ENCODE data around the gene CDT1. TPM values are rescaled to one million over a fixed set of nuclear protein-coding genes. Genes with fewer than 3 reads are reported as not detected.
A peak's percentile ranks its signal among the peaks of the same experiment; 100 is the strongest.

The CDT1 gene
- total RNA-seq, 4 donors from 2014 or later, result 0.31 to 2.5 (median 0.42) TPM; not detected in 1

GRCh38 chr16:88800277-88800592, 3.4 kb upstream of the CDT1 start:
- TF ChIP-seq POLR2A (IDR thresholded peaks at IDR 0.05) (no peak), CTCF (IDR thresholded peaks at IDR 0.05 in 4 of 5, conservative IDR thresholded peaks at IDR 0.05 in 1 of 5) (no peak)
- DNase-seq (no peak), ATAC-seq (no peak)
- Histone ChIP-seq H3K4me1 (peaks cover 0 to 5% of the 10 kb centered on the region in 2 donors), H3K9me3 (no peaks in the 10 kb centered on the region), H3K27me3 (peaks cover 0 to 10% (median 6%) of the 10 kb centered on the region in 3 donors), H3K27ac (no peak overlapping the region), H3K36me3 (no peaks in the 10 kb centered on the region), H3K4me3 (no peak overlapping the region)
- intact Hi-C loops (cut with DNase I; ENCODE audit: low total_unique reads) (no loop called here), in situ Hi-C loops (cut with MboI; ENCODE audit: low sequenced_read_pairs in 4 of 4) (no loop called here)

GRCh38 chr16:88804173-88804551, 573 bp downstream of the CDT1 start:
- Histone ChIP-seq H3K9me3 (no peaks in the 10 kb centered on the region), H3K27ac (no peak overlapping the region), H3K4me1 (peaks cover 0 to 5% of the 10 kb centered on the region in 2 donors), H3K27me3 (peaks cover 0 to 10% (median 6%) of the 10 kb centered on the region in 3 donors), H3K36me3 (peaks cover 0 to 4% of the 10 kb centered on the region in 2 donors), H3K4me3 (peak overlapping the region in 2 of 4 donors; percentile 65 to 67)
- no peak for DNase-seq
- no peak for ATAC-seq
- in situ Hi-C loops (cut with MboI; ENCODE audit: low sequenced_read_pairs in 4 of 4) (no loop called here), intact Hi-C loops (cut with DNase I; ENCODE audit: low total_unique reads) (no loop called here)
- TF ChIP-seq POLR2A (IDR thresholded peaks at IDR 0.05) (no peak), CTCF (IDR thresholded peaks at IDR 0.05 in 4 of 5, conservative IDR thresholded peaks at IDR 0.05 in 1 of 5) (no peak)

- Histone ChIP-seq H3K27me3 (peaks cover 0 to 10% (median 6%) of the 10 kb centered on the region in 3 donors), H3K9me3 (no peaks in the 10 kb centered on the region), H3K36me3 (peaks cover 0 to 10% of the 10 kb centered on the region in 2 donors), H3K27ac (no peak overlapping the region), H3K4me3 (no peak overlapping the region), H3K4me1 (peaks cover 0 to 6% of the 10 kb centered on the region in 2 donors)
- TF ChIP-seq CTCF (IDR thresholded peaks at IDR 0.05 in 4 of 5, conservative IDR thresholded peaks at IDR 0.05 in 1 of 5) (no peak), POLR2A (IDR thresholded peaks at IDR 0.05) (no peak)
- in situ Hi-C loops (cut with MboI; ENCODE audit: low sequenced_read_pairs in 4 of 4), result no loop called here
- ATAC-seq (no peak), DNase-seq (no peak)
- intact Hi-C loops (cut with DNase I; ENCODE audit: low total_unique reads), result no loop called here
Measured at GRCh38 chr16:88804552-88805339, 1.2 kb downstream of the CDT1 start.

GRCh38 chr16:88805340-88805715, 1.7 kb downstream of the CDT1 start:
- TF ChIP-seq CTCF (IDR thresholded peaks at IDR 0.05 in 4 of 5, conservative IDR thresholded peaks at IDR 0.05 in 1 of 5), result no peak
- H3K4me1 ChIP-seq, result peaks cover 4 to 12% of the 10 kb centered on the region in 2 donors
- H3K4me3 ChIP-seq, result no peak overlapping the region
- intact Hi-C loops (cut with DNase I; ENCODE audit: low total_unique reads) (no loop called here), in situ Hi-C loops (cut with MboI; ENCODE audit: low sequenced_read_pairs in 4 of 4) (no loop called here)
- H3K27me3 ChIP-seq, result peaks cover 0 to 10% (median 6%) of the 10 kb centered on the region in 3 donors
- H3K27ac ChIP-seq, result no peak overlapping the region
- peaks cover 0 to 10% of the 10 kb centered on the region in 2 donors for H3K36me3 ChIP-seq
- no peak for ATAC-seq
- no peaks in the 10 kb centered on the region for H3K9me3 ChIP-seq
- DNase-seq, result no peak
